Keratinocyte (primary cell): ENCODE data around the gene FAM120A. TPM values are rescaled to one million over a fixed set of nuclear protein-coding genes. Genes with fewer than 3 reads are reported as not detected.

Experiments
- DNase-seq: peaks from one replicate; pipeline ENCODE4 v3.0.0-alpha.2; 2011; ENCODE audit warnings: low read depth, missing footprints, low spot score
- FAIRE-seq: peaks from 2 replicates; lab custom pipeline; 2011; peaks lifted over from hg19 to GRCh38; lab: Jason Lieb, UNC
- H2AFZ ChIP-seq: 2 replicates; pipeline ENCODE4 v1.6.0; 2012; ENCODE audit warnings: low read length, control low read depth, inconsistent platforms; ENCODE audit not compliant: control insufficient read depth
- H3K27ac ChIP-seq: 2 replicates; pipeline ENCODE4 v1.5.1; 2011; ENCODE audit warnings: low read length; ENCODE audit not compliant: control insufficient read depth, insufficient read depth
- H3K27me3 ChIP-seq: 3 replicates; pipeline ENCODE4 v1.6.0; 2011; ENCODE audit warnings: low read length; ENCODE audit not compliant: control insufficient read depth, insufficient read depth; ENCODE audit errors: extremely low read depth
- H3K36me3 ChIP-seq, 2 experiments: 2 replicates in 1 of 2; 3 replicates in 1 of 2; pipeline ENCODE4 v1.5.1; 2011; ENCODE audit warnings: low read length in 2 of 2, mild to moderate bottlenecking in 1 of 2; ENCODE audit not compliant: control insufficient read depth in 2 of 2, insufficient read depth in 2 of 2; ENCODE audit errors: extremely low read depth in 1 of 2
- H3K4me1 ChIP-seq: 3 replicates; pipeline ENCODE4 v1.5.1; 2011; ENCODE audit warnings: low read length; ENCODE audit not compliant: control insufficient read depth, insufficient read depth; ENCODE audit errors: extremely low read depth
- H3K4me2 ChIP-seq: 3 replicates; pipeline ENCODE4 v1.6.0; 2011; ENCODE audit warnings: low read depth, low read length; ENCODE audit not compliant: control insufficient read depth, insufficient read depth; ENCODE audit errors: extremely low read depth
- H3K4me3 ChIP-seq, 3 experiments: fragments of 200-600 bp in 1 of 3; sonication (generic) in 1 of 3; 2 replicates in 2 of 3; 3 replicates in 1 of 3; pipeline ENCODE4 v1.5.1; 2011 to 2016; ENCODE audit warnings: low read length in 3 of 3, mild to moderate bottlenecking in 3 of 3, control low read depth in 2 of 3, inconsistent platforms in 1 of 3, low read depth in 1 of 3, mixed read lengths in 1 of 3, mixed run types in 1 of 3, moderate library complexity in 1 of 3; ENCODE audit not compliant: control insufficient read depth in 2 of 3, insufficient read depth in 2 of 3; ENCODE audit errors: extremely low read depth in 1 of 3
- H3K79me2 ChIP-seq: 2 replicates; pipeline ENCODE4 v1.6.0; 2012; ENCODE audit warnings: low read length; ENCODE audit not compliant: control insufficient read depth, insufficient read depth
- H3K9ac ChIP-seq: 3 replicates; pipeline ENCODE4 v1.6.0; 2011; ENCODE audit warnings: low read length; ENCODE audit not compliant: control insufficient read depth, insufficient read depth; ENCODE audit errors: extremely low read depth
- H3K9me1 ChIP-seq: 3 replicates; pipeline ENCODE4 v1.6.0; 2011; ENCODE audit warnings: low read length; ENCODE audit not compliant: control insufficient read depth, insufficient read depth; ENCODE audit errors: extremely low read depth
- H3K9me3 ChIP-seq: 2 replicates; pipeline ENCODE4 v1.5.1; 2012; ENCODE audit warnings: low read depth, low read length; ENCODE audit not compliant: control insufficient read depth
- H4K20me1 ChIP-seq: 3 replicates; pipeline ENCODE4 v1.6.0; 2011; ENCODE audit warnings: low read length; ENCODE audit not compliant: control insufficient read depth, insufficient read depth; ENCODE audit errors: extremely low read depth
- CTCF ChIP-seq, 3 experiments: IDR thresholded peaks in 1 of 3; conservative IDR thresholded peaks in 1 of 3; optimal IDR thresholded peaks in 1 of 3; 2 replicates in 2 of 3; 3 replicates in 1 of 3; pipeline versions ENCODE3 to v1.5.1; 2011; ENCODE audit warnings: low read length in 3 of 3, mild to moderate bottlenecking in 3 of 3, moderate library complexity in 2 of 3, control low read depth in 1 of 3, inconsistent platforms in 1 of 3; ENCODE audit not compliant: insufficient read depth in 2 of 3; ENCODE audit errors: extremely low read depth in 1 of 3
- EZH2 ChIP-seq: IDR thresholded peaks from one replicate; pipeline ENCODE4 v1.6.1; 2012; ENCODE audit warnings: inconsistent platforms, mild to moderate bottlenecking, low read length, moderate library complexity
- dilution Hi-C: fragments of 300-500 bp; cut with MboI; formaldehyde crosslinking; loops from one replicate; pipeline ENCODE4 v1.7.0; 2020; ENCODE audit warnings: low sequenced_read_pairs; ENCODE audit not compliant: extremely low pct_ligation_motif_present
- polyA plus RNA-seq, 5 experiments: library from polyadenylated mRNA; depleted of rRNA in 3 of 5; stranded (reverse) in 3 of 5; stranded (forward) in 1 of 5; unstranded in 1 of 5; fragments of >200 nt; gene quantifications; 1 replicate in 1 of 5; 2 replicates in 3 of 5; 3 replicates in 1 of 5; pipeline versions ENCODE4 v1.2.1 to v1.2.3, GENCODE V29; 2011 to 2012; ENCODE audit warnings: missing spikeins in 2 of 5, low read depth in 1 of 5, low replicate concordance in 1 of 5

FAM120A gene
- polyA plus RNA-seq, 1 donor (not counting 4 experiments of a cell fraction or from before 2014, with no cell fraction given), result 79.2 TPM

DNA sequence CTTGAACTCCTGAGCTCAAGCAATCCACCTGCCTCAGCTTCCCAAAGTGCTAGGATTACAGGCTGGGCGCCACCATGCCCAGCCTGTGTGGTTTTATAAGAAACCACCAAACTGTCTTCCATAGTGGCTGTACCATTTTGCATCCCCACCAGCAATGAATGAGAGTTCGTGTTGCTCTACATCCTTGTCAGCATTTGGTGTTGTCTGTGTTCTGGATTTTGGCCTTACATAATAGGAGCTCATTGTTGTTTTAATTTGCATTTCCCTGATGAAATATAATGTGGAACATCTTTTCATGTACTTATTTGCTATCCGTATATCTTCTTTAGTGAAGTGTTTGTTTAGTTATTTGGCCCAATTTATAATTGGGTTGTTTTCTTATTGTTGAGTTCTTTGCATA is 154.7 kb downstream of the FAM120A start:
- no peak overlapping the region for H3K27ac ChIP-seq
- H3K9ac ChIP-seq, result no peak overlapping the region
- peaks cover 37% of the 10 kb centered on the region for H3K79me2 ChIP-seq
- no peak for TF ChIP-seq CTCF (optimal IDR thresholded peaks at IDR 0.05 in 1 of 3, IDR thresholded peaks at IDR 0.05 in 1 of 3, conservative IDR thresholded peaks at IDR 0.05 in 1 of 3; ENCODE audit: extremely low read depth in 1 of 3, insufficient read depth in 2 of 3, low read length in 3 of 3)
- TF ChIP-seq EZH2, result no peak
- H3K36me3 ChIP-seq, result no peaks in the 10 kb centered on the region
- H2AFZ ChIP-seq, result no peak overlapping the region
- DNase-seq (no peak), FAIRE-seq (no peak)
- no peaks in the 10 kb centered on the region for H3K9me1 ChIP-seq
- no peak overlapping the region for H3K4me2 ChIP-seq
- no peaks in the 10 kb centered on the region for H3K9me3 ChIP-seq
- no peaks in the 10 kb centered on the region for H4K20me1 ChIP-seq
- H3K27me3 ChIP-seq, result no peaks in the 10 kb centered on the region
- H3K4me3 ChIP-seq, result no peak overlapping the region
- dilution Hi-C loops, result no loop called here
- no peaks in the 10 kb centered on the region for H3K4me1 ChIP-seq

DNA sequence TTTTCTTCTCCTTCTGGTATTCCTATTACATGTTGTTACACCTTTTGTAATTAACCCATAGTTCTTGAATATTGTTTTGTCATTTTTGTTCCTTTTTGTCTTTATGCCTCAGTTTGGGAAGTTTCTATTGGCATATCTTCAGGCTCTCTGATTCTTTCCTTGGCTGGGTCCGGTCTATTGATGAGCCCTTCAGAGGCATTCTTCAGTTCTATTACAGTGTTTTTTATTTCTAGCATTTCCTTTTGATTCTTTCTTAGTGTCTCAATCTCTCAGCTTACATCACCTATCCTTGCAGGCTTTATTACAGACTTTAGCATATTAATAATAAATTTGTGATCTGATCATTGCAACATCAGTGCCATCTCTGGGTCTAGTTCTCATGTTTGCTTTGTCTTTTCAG is 158.7 kb downstream of the FAM120A start:
- H2AFZ ChIP-seq, result no peak overlapping the region
- H3K36me3 ChIP-seq, result no peaks in the 10 kb centered on the region
- H3K79me2 ChIP-seq, result peaks cover 32% of the 10 kb centered on the region
- DNase-seq, result no peak
- no peaks in the 10 kb centered on the region for H3K27me3 ChIP-seq
- no peak overlapping the region for H3K27ac ChIP-seq
- H3K9ac ChIP-seq, result no peak overlapping the region
- no peak for FAIRE-seq
- no peaks in the 10 kb centered on the region for H3K9me1 ChIP-seq
- TF ChIP-seq CTCF (optimal IDR thresholded peaks at IDR 0.05 in 1 of 3, IDR thresholded peaks at IDR 0.05 in 1 of 3, conservative IDR thresholded peaks at IDR 0.05 in 1 of 3; ENCODE audit: extremely low read depth in 1 of 3, insufficient read depth in 2 of 3, low read length in 3 of 3) (no peak), EZH2 (no peak)
- H3K9me3 ChIP-seq, result no peaks in the 10 kb centered on the region
- H3K4me1 ChIP-seq, result peaks cover 11% of the 10 kb centered on the region
- no peak overlapping the region for H3K4me2 ChIP-seq
- no peaks in the 10 kb centered on the region for H4K20me1 ChIP-seq
- dilution Hi-C loops, result no loop called here
- no peak overlapping the region for H3K4me3 ChIP-seq
